H1 (cell line): Measurements from ENCODE around the gene SNRPB. TPM values are rescaled to one million over a fixed set of nuclear protein-coding genes. Genes with fewer than 3 reads are reported as not detected.

Source experiments
- CTCF ChIA-PET: fragments of 300-600 bp; sonication (Branson Sonifier 250); formaldehyde crosslinking; loops from one replicate; lab custom pipeline; 2021; ENCODE audit not compliant: partially characterized antibody; lab: Charles Lee
- POLR2A ChIA-PET: fragments of 300-600 bp; sonication (Branson Sonifier 250); formaldehyde crosslinking; loops from one replicate; lab custom pipeline; 2021; ENCODE audit warnings: inconsistent platforms; ENCODE audit not compliant: partially characterized antibody; lab: Charles Lee
- DNase-seq, 2 experiments: peaks; one replicate each; pipeline versions ENCODE4 v3.0.0 to v3.0.0-alpha.2; 2010 to 2022; ENCODE audit warnings: low spot score in 2 of 2, low read depth in 1 of 2, mixed read lengths in 1 of 2
- FAIRE-seq: peaks from 2 replicates; lab custom pipeline; 2011; peaks lifted over from hg19 to GRCh38; lab: Jason Lieb, UNC
- H2AFZ ChIP-seq: 2 replicates; pipeline ENCODE4 v1.8.1; 2012; ENCODE audit warnings: low read length, inconsistent platforms
- H2AK5ac ChIP-seq: 2 replicates; pipeline ENCODE4 v1.6.1; 2013; ENCODE audit warnings: low read depth, low read length
- H2BK120ac ChIP-seq: replicated peaks from 2 replicates; pipeline ENCODE3; 2013; ENCODE audit warnings: low read depth, low read length, inconsistent platforms
- H2BK12ac ChIP-seq: 2 replicates; pipeline ENCODE4 v1.6.1; 2013; ENCODE audit warnings: low read depth, low read length
- H2BK15ac ChIP-seq: 2 replicates; pipeline ENCODE4 v1.6.1; 2013; ENCODE audit warnings: low read length
- H2BK20ac ChIP-seq: 2 replicates; pipeline ENCODE4 v1.6.1; 2013; ENCODE audit warnings: low read length
- H2BK5ac ChIP-seq: 2 replicates; pipeline ENCODE4 v1.6.1; 2013; ENCODE audit warnings: low read depth, low read length
- H3K14ac ChIP-seq: 2 replicates; pipeline ENCODE4 v1.6.1; 2013; ENCODE audit warnings: inconsistent platforms; ENCODE audit not compliant: insufficient read length
- H3K18ac ChIP-seq: 2 replicates; pipeline ENCODE4 v1.6.1; 2013; ENCODE audit warnings: low read length; ENCODE audit errors: extremely low read depth
- H3K23ac ChIP-seq: 2 replicates; pipeline ENCODE4 v1.6.1; 2013; ENCODE audit warnings: inconsistent platforms; ENCODE audit not compliant: insufficient read length
- H3K23me2 ChIP-seq: 2 replicates; pipeline ENCODE4 v1.6.1; 2013; ENCODE audit warnings: low read depth, low read length
- H3K27ac ChIP-seq: 2 replicates; pipeline ENCODE4 v1.6.1; 2011; ENCODE audit warnings: low read depth, low read length, inconsistent platforms
- H3K27me3 ChIP-seq, 4 experiments: replicated peaks in 1 of 4; 1 replicate in 1 of 4; 2 replicates in 3 of 4; pipeline versions ENCODE4 v1.6.1 to v1.8.1; 2011 to 2013; ENCODE audit warnings: low read length in 3 of 4, mild to moderate bottlenecking in 3 of 4, inconsistent platforms in 2 of 4, mixed read lengths in 2 of 4, moderate library complexity in 1 of 4; ENCODE audit not compliant: control insufficient read depth in 3 of 4, insufficient read depth in 3 of 4; ENCODE audit errors: extremely low read depth in 1 of 4
- H3K36me3 ChIP-seq, 4 experiments: 2 replicates each; pipeline versions ENCODE4 v1.6.1 to v1.8.1; 2011 to 2013; ENCODE audit warnings: mild to moderate bottlenecking in 4 of 4, low read length in 3 of 4, moderate library complexity in 2 of 4, control low read depth in 1 of 4, inconsistent platforms in 1 of 4; ENCODE audit not compliant: insufficient read depth in 4 of 4, control insufficient read depth in 2 of 4
- H3K4ac ChIP-seq: replicated peaks from 2 replicates; pipeline ENCODE3; 2013; ENCODE audit warnings: low read length, low read depth, mixed read lengths, inconsistent platforms; ENCODE audit not compliant: insufficient read length
- H3K4me1 ChIP-seq, 4 experiments: replicated peaks in 1 of 4; 1 replicate in 1 of 4; 2 replicates in 3 of 4; pipeline versions ENCODE4 v1.6.1 to v1.8.1; 2011 to 2013; ENCODE audit warnings: low read length in 3 of 4, inconsistent platforms in 2 of 4, mixed read lengths in 1 of 4; ENCODE audit not compliant: insufficient read depth in 4 of 4, control insufficient read depth in 3 of 4
- H3K4me2 ChIP-seq, 2 experiments: 2 replicates each; pipeline versions ENCODE4 v1.6.1 to v1.8.1; 2011 to 2013; ENCODE audit warnings: low read depth in 2 of 2, low read length in 2 of 2, control low read depth in 1 of 2, inconsistent platforms in 1 of 2, mild to moderate bottlenecking in 1 of 2; ENCODE audit not compliant: insufficient read depth in 1 of 2
- H3K4me3 ChIP-seq, 4 experiments: fragments of 200-600, 300-600 bp in 1 of 4; sonication (generic), shearing (Covaris generic), sonication (Bioruptor Twin) in 1 of 4; 2 replicates each; pipeline versions ENCODE4 v1.5.1 to v1.8.1; 2011 to 2016; ENCODE audit warnings: low read length in 4 of 4, low read depth in 3 of 4, control low read depth in 2 of 4, inconsistent platforms in 2 of 4, mild to moderate bottlenecking in 2 of 4, mixed read lengths in 1 of 4, moderate library complexity in 1 of 4; ENCODE audit not compliant: insufficient read depth in 2 of 4; ENCODE audit errors: extremely low read depth in 1 of 4
- H3K56ac ChIP-seq: replicated peaks from 2 replicates; pipeline ENCODE3; 2013; ENCODE audit warnings: low read depth, mild to moderate bottlenecking, mixed read lengths, low read length, inconsistent platforms; ENCODE audit not compliant: insufficient read length
- H3K79me1 ChIP-seq: 2 replicates; pipeline ENCODE4 v1.6.1; 2013; ENCODE audit warnings: low read depth, low read length, control low read depth
- H3K79me2 ChIP-seq, 2 experiments: 2 replicates each; pipeline versions ENCODE4 v1.6.1 to v1.8.1; 2012 to 2013; ENCODE audit warnings: low read length in 2 of 2, mild to moderate bottlenecking in 2 of 2, inconsistent platforms in 1 of 2; ENCODE audit not compliant: insufficient read depth in 2 of 2, control insufficient read depth in 1 of 2
- H3K9ac ChIP-seq, 4 experiments: replicated peaks in 1 of 4; 1 replicate in 1 of 4; 2 replicates in 3 of 4; pipeline versions ENCODE4 v1.6.1 to v1.8.1; 2011 to 2013; ENCODE audit warnings: low read depth in 3 of 4, low read length in 3 of 4, control low read depth in 2 of 4, mild to moderate bottlenecking in 2 of 4, moderate library complexity in 2 of 4, inconsistent platforms in 1 of 4; ENCODE audit errors: extremely low read depth in 1 of 4
- H3K9me3 ChIP-seq, 2 experiments: 2 replicates each; pipeline versions ENCODE4 v1.6.1 to v1.8.1; 2012 to 2013; ENCODE audit warnings: mild to moderate bottlenecking in 2 of 2, moderate library complexity in 2 of 2, control low read depth in 1 of 2, inconsistent platforms in 1 of 2, low read depth in 1 of 2, low read length in 1 of 2, mixed read lengths in 1 of 2; ENCODE audit not compliant: insufficient read depth in 2 of 2
- H4K20me1 ChIP-seq, 2 experiments: replicated peaks in 1 of 2; 2 replicates each; pipeline versions ENCODE3 to v1.8.1; 2011 to 2013; ENCODE audit warnings: inconsistent platforms in 2 of 2, low read length in 2 of 2, mild to moderate bottlenecking in 1 of 2; ENCODE audit not compliant: insufficient read depth in 2 of 2, control insufficient read depth in 1 of 2
- H4K5ac ChIP-seq: 2 replicates; pipeline ENCODE4 v1.6.1; 2013; ENCODE audit warnings: low read length, low read depth, mixed read lengths, inconsistent platforms; ENCODE audit not compliant: insufficient read length
- H4K8ac ChIP-seq: 2 replicates; pipeline ENCODE4 v1.8.0; 2013; ENCODE audit warnings: mild to moderate bottlenecking, moderate library complexity, low read length, inconsistent platforms; ENCODE audit not compliant: insufficient read depth; ENCODE audit errors: extremely low read depth
- H4K91ac ChIP-seq: replicated peaks from 2 replicates; pipeline ENCODE3; 2013; ENCODE audit warnings: low read length, mixed read lengths, inconsistent platforms; ENCODE audit not compliant: insufficient read length
- CHD2 ChIP-seq: IDR thresholded peaks from 2 replicates; pipeline ENCODE4 v1.6.1; 2012; ENCODE audit warnings: low read length, improper control_type of control experiment
- CTBP2 ChIP-seq: IDR thresholded peaks from 2 replicates; pipeline ENCODE4 v1.7.0; 2011; ENCODE audit warnings: borderline replicate concordance, mild to moderate bottlenecking, moderate library complexity, mixed read lengths, low read length; ENCODE audit not compliant: insufficient read depth, insufficient read length
- EGR1 ChIP-seq: IDR thresholded peaks from 2 replicates; pipeline ENCODE4 v1.6.1; 2011; ENCODE audit warnings: low read depth, low read length, borderline replicate concordance
- EP300 ChIP-seq, 2 experiments: IDR thresholded peaks; 1 replicate in 1 of 2; 2 replicates in 1 of 2; pipeline ENCODE4 v1.6.1; 2011 to 2012; ENCODE audit warnings: low read depth in 2 of 2, low read length in 2 of 2, mild to moderate bottlenecking in 2 of 2, borderline replicate concordance in 1 of 2, inconsistent platforms in 1 of 2, moderate library complexity in 1 of 2
- FOSL1 ChIP-seq: IDR thresholded peaks from 2 replicates; pipeline ENCODE4 v1.6.1; 2011; ENCODE audit warnings: mild to moderate bottlenecking, low read depth, low read length, moderate library complexity; ENCODE audit not compliant: insufficient read depth
- HDAC6 ChIP-seq: IDR thresholded peaks from one replicate; pipeline ENCODE4 v1.7.1; 2012; ENCODE audit warnings: low read depth, mild to moderate bottlenecking, inconsistent platforms, low read length, moderate library complexity
- JUN ChIP-seq: IDR thresholded peaks from 2 replicates; pipeline ENCODE4 v1.6.1; 2011; ENCODE audit warnings: low read depth, mild to moderate bottlenecking, improper control_type of control experiment, low read length
- MAFK ChIP-seq: IDR thresholded peaks from 2 replicates; pipeline ENCODE4 v1.6.1; 2012; ENCODE audit warnings: low read depth, mild to moderate bottlenecking, improper control_type of control experiment, low read length
- RNF2 ChIP-seq: fragments of 200-900, 300-1000 bp; sonication (generic); IDR thresholded peaks from 2 replicates; pipeline ENCODE4 v1.7.1; 2016; ENCODE audit warnings: borderline replicate concordance, low read depth, mild to moderate bottlenecking, antibody characterized with exemption, low read length; ENCODE audit not compliant: poor library complexity, severe bottlenecking; ENCODE audit errors: missing control alignments
- SAP30 ChIP-seq: fragments of 300-600 bp; sonication (generic); IDR thresholded peaks from 2 replicates; pipeline ENCODE4 v1.7.1; 2012; ENCODE audit warnings: low read length, moderate library complexity, mild to moderate bottlenecking, inconsistent platforms; ENCODE audit not compliant: insufficient read depth, insufficient replicate concordance
- SIRT6 ChIP-seq: IDR thresholded peaks from one replicate; pipeline ENCODE4 v1.7.1; 2012; ENCODE audit warnings: low read length, inconsistent platforms
- TCF12 ChIP-seq: IDR thresholded peaks from 2 replicates; pipeline ENCODE4 v1.6.1; 2011; ENCODE audit warnings: low read depth, mild to moderate bottlenecking, low read length
- WGBS, 2 experiments: shearing (Covaris generic) in 1 of 2; methylation state at CpG; one replicate each; pipeline versions ENCODE4 v1.1.6 to v1.1.7; 2013 to 2015; ENCODE audit warnings: low lambda C conversion rate in 2 of 2, mixed read lengths in 2 of 2, inconsistent platforms in 1 of 2, low coverage in 1 of 2, missing lambda C conversion rate in 1 of 2; ENCODE audit not compliant: insufficient replicate concordance in 2 of 2, insufficient coverage in 1 of 2, insufficient read length in 1 of 2; ENCODE audit errors: extremely low coverage in 1 of 2, missing lambda C conversion rate in 1 of 2; 5-methylcytosine and 5-hydroxymethylcytosine counted together
- polyA plus RNA-seq, 7 experiments: library from polyadenylated mRNA; depleted of rRNA in 3 of 7; stranded (reverse) in 5 of 7; unstranded in 2 of 7; fragments of >200 nt in 5 of 7; fragments of 200-250 nt in 2 of 7; gene quantifications; 1 replicate in 5 of 7; 2 replicates in 1 of 7; 4 replicates in 1 of 7; pipeline versions ENCODE4 v1.2.1 to v1.2.3, GENCODE V29; 2011 to 2013; ENCODE audit warnings: missing spikeins in 2 of 7, mixed read lengths in 2 of 7
- total RNA-seq: library from RNA; stranded (reverse); fragmentation: NEBNext Ultra II Directional; extraction: Animal tissue kit (Norgen Biotek cat#: 25700); gene quantifications from 2 replicates; pipeline ENCODE4 v1.2.1, GENCODE V29; 2021
- TF ChIP-seq, protein P1 (sequence below): IDR thresholded peaks from 2 replicates; pipeline ENCODE4 v1.6.1; 2011; ENCODE audit warnings: low read depth, mild to moderate bottlenecking, low read length; ENCODE audit not compliant: insufficient read depth

SNRPB gene
- total and polyA plus RNA-seq, 2 of the 8 experiments (the other 6 are each of a cell fraction or from before 2014, with no cell fraction given) = 507 to 589 TPM

DNA sequence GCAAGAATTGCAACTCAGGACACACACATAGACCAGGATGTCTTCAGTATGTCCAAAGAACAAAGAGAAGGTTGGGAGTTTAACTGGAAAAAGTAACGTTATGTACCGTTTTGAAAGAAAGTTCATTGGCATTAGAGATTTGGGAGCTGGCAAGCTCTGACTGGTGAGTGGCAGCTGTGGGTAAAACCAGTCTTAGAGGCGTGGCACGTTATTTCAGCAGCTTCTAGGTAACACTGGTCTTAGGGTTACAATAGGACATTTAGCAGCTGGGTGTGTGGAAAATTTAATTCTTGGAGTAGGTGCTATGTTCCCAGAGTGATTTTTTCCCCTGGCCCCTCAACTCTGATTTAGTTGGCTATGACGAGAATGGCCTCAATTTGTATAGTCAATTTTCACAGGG is 19.2 kb downstream of the SNRPB start:
- DNase-seq (no peak), FAIRE-seq (no peak)
- Histone ChIP-seq H4K5ac (no peak overlapping the region), H4K8ac (no peak overlapping the region), H3K27me3 (no peaks in the 10 kb centered on the region), H2BK20ac (no peak overlapping the region), H3K18ac (no peak overlapping the region), H3K56ac (no peak overlapping the region), H4K91ac (no peak overlapping the region), H3K36me3 (no peaks in the 10 kb centered on the region), H3K23ac (no peak overlapping the region), H2AK5ac (no peak overlapping the region), H3K4me2 (no peak overlapping the region), H3K4me1 (peaks cover 0 to 4% (median 0%) of the 10 kb centered on the region in 4 experiments; a peak in 1 of 7 replicates), H3K9ac (no peak overlapping the region), H2AFZ (no peak overlapping the region), H4K20me1 (no peaks in the 10 kb centered on the region), H2BK12ac (no peak overlapping the region), H3K79me2 (no peaks in the 10 kb centered on the region), H2BK120ac (no peak overlapping the region), H3K23me2 (no peaks in the 10 kb centered on the region), H3K9me3 (no peaks in the 10 kb centered on the region), H3K27ac (no peak overlapping the region), H3K4me3 (no peak overlapping the region), H2BK15ac (no peak overlapping the region), H3K79me1 (no peaks in the 10 kb centered on the region), H3K4ac (no peak overlapping the region), H2BK5ac (no peak overlapping the region), H3K14ac (no peak overlapping the region)
- ChIA-PET CTCF (interaction anchor here (0.6 to 4.8 kb wide), 21 partner anchors 9 to 563 kb away, joined by 3 to 74 read pairs (median 8); no protein-coding TSS in a partner anchor), POLR2A (interaction anchor here (1.2 kb wide), 1 partner anchor 18 kb away, joined by 3 read pairs; no protein-coding TSS in a partner anchor)
- 90% methylated on average over 5 of the region's 5 CpGs; no CpG with 5 or more reads in 1 of the 2 experiments for whole genome bisulfite sequencing, 2 experiments
- TF ChIP-seq RNF2 (no peak), EP300 (IDR thresholded peaks at IDR 0.05; ENCODE audit: borderline replicate concordance in 1 of 2, low read depth in 2 of 2, low read length in 2 of 2) (no peak), SAP30 (no peak), TCF12 (no peak), MAFK (no peak), HDAC6 (no peak), SIRT6 (no peak), CTBP2 (no peak), CHD2 (no peak), EGR1 (no peak), FOSL1 (no peak), JUN (no peak)
- TF ChIP-seq, protein P1, sequence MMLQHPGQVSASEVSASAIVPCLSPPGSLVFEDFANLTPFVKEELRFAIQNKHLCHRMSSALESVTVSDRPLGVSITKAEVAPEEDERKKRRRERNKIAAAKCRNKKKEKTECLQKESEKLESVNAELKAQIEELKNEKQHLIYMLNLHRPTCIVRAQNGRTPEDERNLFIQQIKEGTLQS = no peak
